ENCODE data around the gene ADGRD1.

The ADGRD1 gene

GRCh38 chr12:131137009-131137835 is 183.5 kb downstream of the ADGRD1 start:
- DNase-seq (ENCODE audit: low read depth): no peak

- DNase-seq (ENCODE audit: low read depth): no peak
Observed at GRCh38 chr12:131137836-131138637, 184.3 kb downstream of the ADGRD1 start.

DNA sequence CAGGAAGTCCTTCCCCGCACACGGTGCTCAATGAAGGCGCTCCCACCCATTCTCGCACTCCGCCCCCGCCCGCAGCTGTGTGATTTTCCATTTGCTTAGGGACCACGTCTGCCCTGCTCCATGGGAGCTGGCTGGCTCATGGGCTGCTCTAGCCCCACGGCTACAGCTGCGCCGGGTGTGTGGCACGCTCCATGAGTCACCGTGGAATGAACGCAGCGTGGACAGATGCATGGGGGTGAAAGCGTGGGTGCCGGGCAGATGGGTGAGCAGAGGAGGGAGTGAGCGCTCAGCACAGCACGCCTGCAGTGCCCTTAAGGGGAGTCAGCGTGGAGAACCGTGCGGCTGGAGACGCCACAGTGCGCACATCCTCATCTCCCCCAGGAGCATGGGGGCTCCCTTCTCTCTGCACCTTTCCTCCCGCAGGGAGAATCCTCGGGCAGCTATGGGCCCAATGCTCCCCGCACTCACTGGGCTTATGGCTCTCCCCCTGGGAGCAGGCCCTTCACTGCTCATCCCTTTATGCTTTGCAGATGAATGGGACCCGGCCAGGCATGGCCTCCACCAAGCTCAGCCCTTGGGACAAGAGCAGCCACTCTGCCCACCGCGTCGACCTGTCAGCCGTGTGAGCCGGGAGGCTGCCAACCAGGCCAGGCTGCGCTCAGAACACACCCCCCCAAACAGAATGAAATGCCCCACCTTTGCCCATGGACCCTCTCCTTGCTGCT is 185.1 kb downstream of the ADGRD1 start:
- DNase-seq (ENCODE audit: low read depth): no peak

DNA sequence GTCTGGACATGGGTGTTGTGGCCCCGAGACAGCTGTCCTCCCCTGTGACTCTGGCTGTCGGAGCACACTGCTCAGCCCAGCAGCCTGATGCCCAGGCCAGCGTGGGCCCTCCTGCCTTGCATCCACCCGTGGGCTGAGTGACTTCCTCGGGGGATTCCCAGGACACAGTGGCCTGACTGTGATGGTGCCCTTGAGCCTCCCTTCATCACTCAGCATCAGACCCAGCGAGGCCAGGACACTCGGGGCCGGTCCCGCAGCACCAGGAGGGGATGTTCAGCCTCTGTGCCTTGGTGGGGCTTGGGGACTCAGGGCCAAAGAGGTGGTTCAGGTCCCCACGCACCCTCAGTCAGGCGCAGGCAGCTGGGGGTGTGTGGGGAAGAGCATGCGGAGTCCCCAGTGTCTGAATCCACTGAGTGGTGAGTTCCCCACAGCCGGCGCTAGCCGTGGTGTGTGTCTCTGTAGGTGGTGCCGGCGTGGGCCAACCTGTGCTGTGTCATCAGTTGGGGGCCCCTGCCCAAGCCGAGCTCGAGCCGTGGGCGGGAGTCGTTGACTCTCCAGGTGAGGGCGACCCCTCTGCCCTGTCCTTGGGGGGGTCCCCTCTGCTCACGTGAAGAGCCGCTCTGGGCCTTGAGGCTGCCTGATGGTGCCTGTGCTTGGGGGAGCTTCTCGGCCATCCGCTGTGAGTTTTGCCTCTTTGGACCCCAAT is 185.8 kb downstream of the ADGRD1 start:
- DNase-seq (ENCODE audit: low read depth): no peak

GRCh38 chr12:131140069-131140435 is 186.3 kb downstream of the ADGRD1 start:
- DNase-seq (ENCODE audit: low read depth): no peak

DNA sequence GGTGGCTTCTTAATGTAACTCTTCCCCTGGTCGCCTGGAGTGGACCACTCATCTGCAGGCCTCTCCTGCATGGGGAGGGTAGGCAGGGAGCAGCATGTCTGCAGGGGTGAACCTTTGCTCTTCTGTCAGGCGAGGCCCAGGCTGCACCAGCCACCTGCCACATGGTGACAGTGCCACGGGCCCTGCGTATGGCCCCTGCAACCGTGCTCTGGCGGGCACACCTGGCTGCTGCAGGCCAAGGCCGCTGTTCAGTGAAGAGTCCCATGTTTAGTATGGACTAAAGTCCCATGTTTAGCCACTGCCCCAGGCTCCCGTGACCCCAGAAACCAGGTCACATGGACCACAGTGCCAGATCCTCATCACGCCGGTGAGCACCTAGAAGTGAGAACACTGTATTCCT is 187.0 kb downstream of the ADGRD1 start:
- no peak for DNase-seq (ENCODE audit: low read depth)

DNA sequence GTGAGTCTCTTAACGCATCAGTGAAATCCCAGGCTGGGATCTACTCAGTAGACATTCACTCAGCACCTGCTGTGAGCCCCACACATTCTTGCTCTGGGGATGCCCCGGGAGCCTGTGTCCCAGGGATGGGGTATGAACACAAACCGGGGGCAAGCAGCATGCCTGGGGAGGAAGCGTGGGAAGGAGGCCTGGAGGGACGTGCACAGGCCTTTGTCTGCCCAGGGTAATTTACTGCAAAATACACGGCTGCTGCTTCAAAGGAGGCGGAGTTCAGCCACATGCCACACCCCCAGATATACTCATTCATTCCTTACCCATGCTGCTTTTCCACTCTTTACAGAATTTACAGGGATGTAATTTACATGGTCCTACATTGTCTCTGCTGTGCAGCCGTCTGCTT is 187.8 kb downstream of the ADGRD1 start:
- DNase-seq (ENCODE audit: low read depth): no peak

GRCh38 chr12:131142891-131143657 is 189.4 kb downstream of the ADGRD1 start:
- DNase-seq (ENCODE audit: low read depth): no peak

DNA sequence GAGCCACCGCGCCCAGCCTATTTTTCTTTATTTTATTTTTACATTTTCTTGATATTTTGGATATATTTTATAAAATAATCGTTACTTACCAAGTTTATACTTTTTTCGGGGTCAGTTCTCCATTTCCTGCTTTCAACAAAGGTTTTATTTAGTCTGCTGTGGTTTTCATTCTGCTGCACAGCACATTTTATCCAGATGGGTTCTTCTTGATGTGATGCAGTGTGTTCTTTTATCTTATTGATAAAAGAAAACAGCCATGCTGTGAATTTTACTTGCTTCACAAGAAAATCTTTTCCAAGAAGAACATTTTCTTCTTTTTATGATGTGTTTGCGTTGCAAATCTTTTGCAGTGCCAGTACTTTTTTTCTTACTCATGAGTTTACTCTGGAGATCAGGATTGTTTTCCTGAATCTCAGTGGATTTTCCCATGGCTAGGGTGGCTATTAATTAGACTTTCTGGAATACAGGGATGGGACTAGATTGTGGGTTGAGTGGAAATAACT is 192.5 kb downstream of the ADGRD1 start:
- no peak for DNase-seq (ENCODE audit: low read depth)

- no peak for DNase-seq (ENCODE audit: low read depth)
Observed at GRCh38 chr12:131147293-131147692, 193.6 kb downstream of the ADGRD1 start.

- DNase-seq (ENCODE audit: low read depth): no peak
Observed at GRCh38 chr12:131147894-131148293, 194.2 kb downstream of the ADGRD1 start.

GRCh38 chr12:131151558-131152345 is 198.0 kb downstream of the ADGRD1 start:
- no peak for DNase-seq (ENCODE audit: low read depth)

- DNase-seq (ENCODE audit: low read depth): no peak
Observed at GRCh38 chr12:131152587-131152986, 198.9 kb downstream of the ADGRD1 start.

DNA sequence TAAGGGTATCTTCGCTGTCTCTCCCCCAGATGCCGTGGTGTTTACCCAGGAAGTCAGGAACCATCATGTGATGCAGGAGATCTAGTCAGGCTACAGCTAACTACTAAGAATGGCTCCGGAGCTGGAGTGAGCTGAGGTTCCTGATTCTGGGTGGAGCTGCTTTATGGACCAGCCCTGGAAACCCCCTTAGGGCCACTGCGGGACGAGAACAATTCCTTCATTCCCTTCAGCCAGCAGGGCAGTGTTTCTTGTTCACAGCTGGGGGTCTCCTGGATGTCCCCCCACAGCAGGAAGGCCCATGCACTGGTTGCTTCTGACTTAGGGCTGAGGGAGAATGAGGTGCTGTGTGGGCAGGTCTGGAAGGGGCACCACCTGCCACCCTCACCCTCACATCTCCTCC is 199.3 kb downstream of the ADGRD1 start:
- no peak for DNase-seq (ENCODE audit: low read depth)

DNA sequence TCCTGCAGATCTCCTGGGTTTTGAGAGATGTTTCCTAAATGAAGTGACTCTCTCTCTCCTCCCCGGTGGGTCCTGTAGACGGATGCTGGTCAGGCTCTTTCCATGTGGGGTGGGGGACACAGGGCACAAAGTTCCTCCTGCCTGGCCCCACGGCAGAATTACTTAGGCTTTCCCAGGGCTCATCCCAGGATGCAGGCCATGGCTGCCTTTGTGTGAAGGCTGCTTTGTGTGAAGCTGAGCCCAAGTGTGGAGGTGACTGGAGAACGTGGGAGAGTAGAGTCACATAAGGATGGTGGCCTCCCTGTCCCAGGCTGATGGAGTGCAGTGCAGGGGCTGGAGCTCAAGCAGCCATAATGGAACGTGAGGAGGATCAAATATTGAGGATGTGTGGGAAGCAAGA is 200.2 kb downstream of the ADGRD1 start:
- no peak for DNase-seq (ENCODE audit: low read depth)

DNA sequence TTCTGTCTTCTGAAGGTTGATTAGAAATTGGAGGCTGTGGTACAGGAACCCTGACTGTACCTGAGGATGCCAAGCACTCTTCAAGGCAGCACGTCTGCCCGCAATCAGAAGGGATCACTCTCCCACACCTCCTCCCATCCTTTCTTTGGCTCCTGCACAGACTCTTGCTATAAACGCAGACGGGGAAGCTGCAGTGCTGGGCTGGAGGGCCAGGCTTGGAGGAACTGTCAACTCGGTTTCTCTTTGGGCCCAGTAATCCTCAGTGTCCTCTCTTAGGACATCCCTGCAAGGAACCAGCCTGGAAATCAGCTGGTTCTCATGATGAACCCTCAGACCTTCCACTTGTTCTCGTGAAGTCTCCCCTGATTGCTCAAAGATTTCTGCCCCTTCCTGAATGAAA is 201.4 kb downstream of the ADGRD1 start:
- DNase-seq (ENCODE audit: low read depth): no peak

DNA sequence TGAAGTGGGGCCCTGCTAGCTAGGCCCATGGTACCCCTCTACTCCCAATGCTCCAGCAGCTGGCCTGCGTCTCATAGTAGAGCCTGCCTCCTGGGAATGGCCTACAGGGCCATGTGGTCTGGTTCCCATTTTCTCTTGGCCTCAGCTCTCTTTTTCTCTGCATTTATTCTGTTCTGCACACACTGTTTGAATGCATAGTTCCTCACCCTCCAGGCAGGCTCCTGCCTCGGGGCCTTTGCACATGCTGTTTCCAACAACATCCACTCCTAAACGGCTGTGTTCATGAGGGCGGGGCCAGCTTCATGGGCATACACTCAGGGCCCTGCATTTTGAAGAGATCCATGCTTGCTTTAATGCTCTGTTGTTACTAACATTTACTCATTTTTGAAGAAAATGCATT is 204.0 kb downstream of the ADGRD1 start:
- DNase-seq (ENCODE audit: low read depth): no peak

DNA sequence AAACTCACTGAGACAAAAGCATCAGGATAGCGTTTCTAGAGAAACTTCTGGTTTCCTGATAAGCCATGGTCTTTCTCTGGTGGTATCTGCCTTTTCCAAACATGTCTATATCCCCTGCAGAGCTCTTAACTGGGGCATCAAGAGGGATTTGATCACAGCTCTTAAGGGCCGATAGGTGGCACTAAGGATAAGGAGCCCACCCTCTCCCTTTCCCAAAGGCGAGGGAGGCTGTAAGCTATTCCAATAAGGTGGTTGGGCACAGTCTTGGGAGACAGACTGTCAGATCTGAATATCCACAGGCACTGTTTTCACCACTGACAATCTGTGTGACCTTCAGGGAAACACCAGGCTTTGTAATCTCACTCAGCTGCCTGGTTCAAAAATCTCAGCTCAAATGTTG is 206.0 kb downstream of the ADGRD1 start:
- no peak for DNase-seq (ENCODE audit: low read depth)

DNA sequence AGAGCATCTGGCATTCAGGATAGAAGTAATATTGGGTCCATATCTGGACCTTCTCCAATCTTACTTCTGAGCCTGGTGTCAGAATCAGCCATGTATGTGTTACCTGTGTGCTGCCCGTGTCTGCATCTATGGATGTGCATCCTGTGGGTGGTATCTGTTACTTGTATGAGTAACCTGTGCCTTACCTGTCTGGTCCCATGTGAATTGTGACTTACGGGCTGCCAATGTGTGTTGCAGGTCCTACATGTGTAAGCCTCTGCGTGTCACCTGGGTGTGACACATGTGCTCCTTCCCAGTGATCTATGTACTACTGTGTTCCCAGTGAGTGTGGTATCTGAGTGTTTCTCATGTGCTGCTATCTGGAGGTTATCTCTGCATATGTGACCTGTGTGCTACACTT is 208.4 kb downstream of the ADGRD1 start:
- no peak for DNase-seq (ENCODE audit: low read depth)

DNA sequence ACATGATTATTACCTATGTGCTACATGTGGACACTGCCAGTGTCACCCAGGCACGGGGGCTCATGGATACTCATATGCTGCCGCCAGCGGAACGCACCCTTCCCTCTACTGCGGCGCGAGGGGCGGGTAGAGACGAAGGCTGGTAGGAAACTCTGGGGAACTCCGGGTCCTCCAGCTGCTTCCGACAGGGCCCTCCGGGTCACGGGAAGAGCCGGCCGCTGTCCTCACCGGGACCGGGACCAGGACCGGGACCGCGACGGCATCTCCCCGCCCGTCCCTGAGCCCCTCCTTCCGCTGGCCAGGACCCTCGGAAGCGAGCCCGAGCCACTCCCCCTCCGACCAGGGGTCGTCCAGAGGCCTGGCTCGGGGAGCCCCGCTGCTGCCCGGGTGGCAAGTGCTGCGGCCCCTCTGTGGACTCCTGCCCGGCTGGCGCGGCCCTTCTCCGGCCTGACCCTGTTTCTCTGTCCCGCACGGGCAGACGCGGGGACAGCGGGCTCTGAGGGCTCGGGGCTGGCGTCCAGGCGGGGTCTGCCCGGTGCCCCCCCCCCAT is 209.6 kb downstream of the ADGRD1 start:
- DNase-seq (ENCODE audit: low read depth): no peak
